ENCODE results near the gene MKNK1.

- TF ChIP-seq, protein P1, sequence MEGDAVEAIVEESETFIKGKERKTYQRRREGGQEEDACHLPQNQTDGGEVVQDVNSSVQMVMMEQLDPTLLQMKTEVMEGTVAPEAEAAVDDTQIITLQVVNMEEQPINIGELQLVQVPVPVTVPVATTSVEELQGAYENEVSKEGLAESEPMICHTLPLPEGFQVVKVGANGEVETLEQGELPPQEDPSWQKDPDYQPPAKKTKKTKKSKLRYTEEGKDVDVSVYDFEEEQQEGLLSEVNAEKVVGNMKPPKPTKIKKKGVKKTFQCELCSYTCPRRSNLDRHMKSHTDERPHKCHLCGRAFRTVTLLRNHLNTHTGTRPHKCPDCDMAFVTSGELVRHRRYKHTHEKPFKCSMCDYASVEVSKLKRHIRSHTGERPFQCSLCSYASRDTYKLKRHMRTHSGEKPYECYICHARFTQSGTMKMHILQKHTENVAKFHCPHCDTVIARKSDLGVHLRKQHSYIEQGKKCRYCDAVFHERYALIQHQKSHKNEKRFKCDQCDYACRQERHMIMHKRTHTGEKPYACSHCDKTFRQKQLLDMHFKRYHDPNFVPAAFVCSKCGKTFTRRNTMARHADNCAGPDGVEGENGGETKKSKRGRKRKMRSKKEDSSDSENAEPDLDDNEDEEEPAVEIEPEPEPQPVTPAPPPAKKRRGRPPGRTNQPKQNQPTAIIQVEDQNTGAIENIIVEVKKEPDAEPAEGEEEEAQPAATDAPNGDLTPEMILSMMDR (conservative IDR thresholded peaks at IDR 0.05): no peak
- TF ChIP-seq EZH2 (IDR thresholded peaks at IDR 0.05; ENCODE audit: low read depth): no peak
These were observed 28.3 kb downstream of the MKNK1 start for GRCh38 chr1:46575778-46576177.
